Central memory CD8-positive, alpha-beta T cell (primary cell): ENCODE results near the gene ADARB2.

Experiments
- ATAC-seq: fragments of 150-1000 bp; cut with Tn5 transposase; replicated peaks from 2 replicates; pipeline ENCODE4 v1.10.0; 2022; ENCODE audit warnings: mild to moderate bottlenecking, moderate FRiP score, moderate number of reproducible peaks; ENCODE audit not compliant: poor library complexity, severe bottlenecking; ENCODE audit errors: extremely low read depth
- DNase-seq, 2 donors: peaks; one replicate each; pipeline ENCODE4 v3.0.0; 2021; ENCODE audit warnings: low spot score in 2 of 2
- H3K27ac Mint-ChIP-seq: one replicate; pipeline ENCODE4 v1.8.0; 2022; ENCODE audit warnings: low read depth, mild to moderate bottlenecking, moderate library complexity, mixed read lengths
- H3K27me3 Mint-ChIP-seq: one replicate; pipeline ENCODE4 v1.8.0; 2022; ENCODE audit warnings: mixed read lengths
- H3K36me3 Mint-ChIP-seq: one replicate; pipeline ENCODE4 v1.8.0; 2022; ENCODE audit warnings: mild to moderate bottlenecking, moderate library complexity, mixed read lengths; ENCODE audit not compliant: insufficient read depth
- H3K4me1 Mint-ChIP-seq: one replicate; pipeline ENCODE4 v1.8.0; 2022; ENCODE audit warnings: mixed read lengths
- H3K4me3 Mint-ChIP-seq: one replicate; pipeline ENCODE4 v1.8.0; 2022; ENCODE audit warnings: mild to moderate bottlenecking, moderate library complexity, mixed read lengths
- H3K9me3 Mint-ChIP-seq: one replicate; pipeline ENCODE4 v1.8.0; 2022; ENCODE audit warnings: mixed read lengths

Gene ADARB2

GRCh38 chr10:1698185-1698584, 39.1 kb downstream of the ADARB2 start:
- H3K27me3 Mint-ChIP-seq, result peaks cover 30% of the 10 kb centered on the region
- ATAC-seq, result no peak
- H3K9me3 Mint-ChIP-seq, result no peaks in the 10 kb centered on the region
- H3K27ac Mint-ChIP-seq, result no peak overlapping the region
- H3K4me3 Mint-ChIP-seq, result no peak overlapping the region
- no peaks in the 10 kb centered on the region for H3K36me3 Mint-ChIP-seq
- no peaks in the 10 kb centered on the region for H3K4me1 Mint-ChIP-seq
- no peak for DNase-seq

GRCh38 chr10:1696106-1696505, 41.2 kb downstream of the ADARB2 start:
- DNase-seq, result no peak
- no peak for ATAC-seq
- no peak overlapping the region for H3K4me3 Mint-ChIP-seq
- no peak overlapping the region for H3K27ac Mint-ChIP-seq
- no peaks in the 10 kb centered on the region for H3K9me3 Mint-ChIP-seq
- no peaks in the 10 kb centered on the region for H3K4me1 Mint-ChIP-seq
- H3K27me3 Mint-ChIP-seq, result peaks cover 23% of the 10 kb centered on the region
- no peaks in the 10 kb centered on the region for H3K36me3 Mint-ChIP-seq

- Mint-ChIP-seq H3K27ac (no peak overlapping the region), H3K27me3 (peaks cover 31% of the 10 kb centered on the region), H3K4me1 (no peaks in the 10 kb centered on the region), H3K36me3 (no peaks in the 10 kb centered on the region), H3K4me3 (no peak overlapping the region), H3K9me3 (no peaks in the 10 kb centered on the region)
- no peak for ATAC-seq
- no peak for DNase-seq
Measured at GRCh38 chr10:1690086-1690485, 47.2 kb downstream of the ADARB2 start.

- DNase-seq (no peak), ATAC-seq (no peak)
- Mint-ChIP-seq H3K9me3 (no peaks in the 10 kb centered on the region), H3K27ac (no peak overlapping the region), H3K4me3 (no peak overlapping the region), H3K4me1 (no peaks in the 10 kb centered on the region), H3K27me3 (peaks cover 36% of the 10 kb centered on the region), H3K36me3 (no peaks in the 10 kb centered on the region)
Measured at GRCh38 chr10:1688531-1688930, 48.8 kb downstream of the ADARB2 start.

- Mint-ChIP-seq H3K27ac (no peak overlapping the region), H3K36me3 (no peaks in the 10 kb centered on the region), H3K4me1 (no peaks in the 10 kb centered on the region), H3K27me3 (peaks cover 44% of the 10 kb centered on the region), H3K9me3 (no peaks in the 10 kb centered on the region), H3K4me3 (no peak overlapping the region)
- ATAC-seq, result no peak
- DNase-seq, result no peak
Measured at GRCh38 chr10:1687623-1688150, 49.6 kb downstream of the ADARB2 start.

- Mint-ChIP-seq H3K36me3 (no peaks in the 10 kb centered on the region), H3K9me3 (no peaks in the 10 kb centered on the region), H3K27me3 (peaks cover 47% of the 10 kb centered on the region), H3K4me1 (no peaks in the 10 kb centered on the region), H3K27ac (no peak overlapping the region), H3K4me3 (no peak overlapping the region)
- no peak for ATAC-seq
- DNase-seq, result no peak
Measured at GRCh38 chr10:1687190-1687589, 50.1 kb downstream of the ADARB2 start.

GRCh38 chr10:1686491-1686749, 50.9 kb downstream of the ADARB2 start:
- H3K27me3 Mint-ChIP-seq, result peaks cover 45% of the 10 kb centered on the region
- H3K36me3 Mint-ChIP-seq, result no peaks in the 10 kb centered on the region
- no peaks in the 10 kb centered on the region for H3K4me1 Mint-ChIP-seq
- no peak overlapping the region for H3K4me3 Mint-ChIP-seq
- no peak for DNase-seq
- ATAC-seq, result no peak
- no peaks in the 10 kb centered on the region for H3K9me3 Mint-ChIP-seq
- H3K27ac Mint-ChIP-seq, result no peak overlapping the region

GRCh38 chr10:1685699-1686490, 51.4 kb downstream of the ADARB2 start:
- Mint-ChIP-seq H3K4me1 (no peaks in the 10 kb centered on the region), H3K36me3 (no peaks in the 10 kb centered on the region), H3K4me3 (no peak overlapping the region), H3K9me3 (no peaks in the 10 kb centered on the region), H3K27me3 (peaks cover 39% of the 10 kb centered on the region), H3K27ac (no peak overlapping the region)
- no peak for DNase-seq
- ATAC-seq, result no peak

GRCh38 chr10:1684991-1685390, 52.3 kb downstream of the ADARB2 start:
- no peak for DNase-seq
- Mint-ChIP-seq H3K27ac (no peak overlapping the region), H3K27me3 (peaks cover 38% of the 10 kb centered on the region), H3K4me1 (no peaks in the 10 kb centered on the region), H3K36me3 (peaks cover 1% of the 10 kb centered on the region), H3K4me3 (no peak overlapping the region), H3K9me3 (no peaks in the 10 kb centered on the region)
- ATAC-seq, result no peak

GRCh38 chr10:1683649-1684048, 53.7 kb downstream of the ADARB2 start:
- peaks cover 31% of the 10 kb centered on the region for H3K27me3 Mint-ChIP-seq
- no peak overlapping the region for H3K4me3 Mint-ChIP-seq
- H3K27ac Mint-ChIP-seq, result no peak overlapping the region

GRCh38 chr10:1679821-1680650, 57.3 kb downstream of the ADARB2 start:
- no peaks in the 10 kb centered on the region for H3K9me3 Mint-ChIP-seq
- no peaks in the 10 kb centered on the region for H3K4me1 Mint-ChIP-seq
- H3K27ac Mint-ChIP-seq, result no peak overlapping the region
- ATAC-seq (no peak), DNase-seq (no peak)
- H3K4me3 Mint-ChIP-seq, result no peak overlapping the region
- H3K27me3 Mint-ChIP-seq, result peaks cover 40% of the 10 kb centered on the region
- peaks cover 2% of the 10 kb centered on the region for H3K36me3 Mint-ChIP-seq

More at GRCh38 chr10:1683649-1684048, 53.7 kb downstream of the ADARB2 start:
- H3K4me1 Mint-ChIP-seq, result no peaks in the 10 kb centered on the region
- ATAC-seq, result no peak
- no peaks in the 10 kb centered on the region for H3K9me3 Mint-ChIP-seq
- H3K36me3 Mint-ChIP-seq, result peaks cover 2% of the 10 kb centered on the region
- no peak for DNase-seq

- Mint-ChIP-seq H3K27me3 (peaks cover 37% of the 10 kb centered on the region), H3K4me3 (no peak overlapping the region), H3K4me1 (no peaks in the 10 kb centered on the region), H3K9me3 (no peaks in the 10 kb centered on the region), H3K27ac (no peak overlapping the region), H3K36me3 (peaks cover 2% of the 10 kb centered on the region)
- ATAC-seq (no peak), DNase-seq (no peak)
Measured at GRCh38 chr10:1678084-1678483, 59.2 kb downstream of the ADARB2 start.
